Sigmoid colon (tissue), 4 donors: ENCODE measurements around the gene ALDH4A1.

ENCODE experiments used
- POLR2A ChIP-seq, 2 donors: fragments of 450-650 bp; IDR thresholded peaks; one replicate each; pipeline ENCODE4 v1.6.1; 2016; ENCODE audit warnings: antibody characterized with exemption in 2 of 2, mild to moderate bottlenecking in 2 of 2, moderate library complexity in 2 of 2
- POLR2AphosphoS5 ChIP-seq, 4 donors: sonication (generic); formaldehyde crosslinking; IDR thresholded peaks; one replicate each; pipeline ENCODE4 v1.6.1; 2017; ENCODE audit warnings: antibody characterized with exemption in 4 of 4
- TF ChIP-seq, protein P1 (sequence below), 4 experiments: fragments of 450-650 bp in 3 of 4; fragments of 200-600 bp in 1 of 4; IDR thresholded peaks; one replicate each; pipeline ENCODE4 v1.5.1; 2016 to 2019; ENCODE audit warnings: antibody characterized with exemption in 4 of 4, mild to moderate bottlenecking in 3 of 4, moderate library complexity in 2 of 4

- TF ChIP-seq, protein P1, sequence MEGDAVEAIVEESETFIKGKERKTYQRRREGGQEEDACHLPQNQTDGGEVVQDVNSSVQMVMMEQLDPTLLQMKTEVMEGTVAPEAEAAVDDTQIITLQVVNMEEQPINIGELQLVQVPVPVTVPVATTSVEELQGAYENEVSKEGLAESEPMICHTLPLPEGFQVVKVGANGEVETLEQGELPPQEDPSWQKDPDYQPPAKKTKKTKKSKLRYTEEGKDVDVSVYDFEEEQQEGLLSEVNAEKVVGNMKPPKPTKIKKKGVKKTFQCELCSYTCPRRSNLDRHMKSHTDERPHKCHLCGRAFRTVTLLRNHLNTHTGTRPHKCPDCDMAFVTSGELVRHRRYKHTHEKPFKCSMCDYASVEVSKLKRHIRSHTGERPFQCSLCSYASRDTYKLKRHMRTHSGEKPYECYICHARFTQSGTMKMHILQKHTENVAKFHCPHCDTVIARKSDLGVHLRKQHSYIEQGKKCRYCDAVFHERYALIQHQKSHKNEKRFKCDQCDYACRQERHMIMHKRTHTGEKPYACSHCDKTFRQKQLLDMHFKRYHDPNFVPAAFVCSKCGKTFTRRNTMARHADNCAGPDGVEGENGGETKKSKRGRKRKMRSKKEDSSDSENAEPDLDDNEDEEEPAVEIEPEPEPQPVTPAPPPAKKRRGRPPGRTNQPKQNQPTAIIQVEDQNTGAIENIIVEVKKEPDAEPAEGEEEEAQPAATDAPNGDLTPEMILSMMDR (IDR thresholded peaks at IDR 0.05): no peak
- TF ChIP-seq POLR2A (IDR thresholded peaks at IDR 0.05): no peak
- no peak for TF ChIP-seq POLR2AphosphoS5 (IDR thresholded peaks at IDR 0.05)
Observed at GRCh38 chr1:18830596-18830995, 71.8 kb downstream of the ALDH4A1 start.
